Skin of body (tissue), 2 donors: Measurements from ENCODE around the gene SPATA31C2. TPM values are rescaled to one million over a fixed set of nuclear protein-coding genes. Genes with fewer than 3 reads are reported as not detected.
"Not testable (repeated sequence)": the region's sequence is repeated elsewhere in the genome, so short reads cannot be mapped to it uniquely, and the experiment has no call there.

Source experiments
- DNase-seq: peaks from one replicate; lab custom pipeline; 2025; lab: John Stamatoyannopoulos, UW
- total RNA-seq: library from RNA; depleted of rRNA; stranded (reverse); fragments of >200 nt; gene quantifications from one replicate; pipeline ENCODE4 v1.2.3, GENCODE V29; 2014

Gene SPATA31C2
- total RNA-seq, 1 donor from 2014 or later, result not detected

DNA sequence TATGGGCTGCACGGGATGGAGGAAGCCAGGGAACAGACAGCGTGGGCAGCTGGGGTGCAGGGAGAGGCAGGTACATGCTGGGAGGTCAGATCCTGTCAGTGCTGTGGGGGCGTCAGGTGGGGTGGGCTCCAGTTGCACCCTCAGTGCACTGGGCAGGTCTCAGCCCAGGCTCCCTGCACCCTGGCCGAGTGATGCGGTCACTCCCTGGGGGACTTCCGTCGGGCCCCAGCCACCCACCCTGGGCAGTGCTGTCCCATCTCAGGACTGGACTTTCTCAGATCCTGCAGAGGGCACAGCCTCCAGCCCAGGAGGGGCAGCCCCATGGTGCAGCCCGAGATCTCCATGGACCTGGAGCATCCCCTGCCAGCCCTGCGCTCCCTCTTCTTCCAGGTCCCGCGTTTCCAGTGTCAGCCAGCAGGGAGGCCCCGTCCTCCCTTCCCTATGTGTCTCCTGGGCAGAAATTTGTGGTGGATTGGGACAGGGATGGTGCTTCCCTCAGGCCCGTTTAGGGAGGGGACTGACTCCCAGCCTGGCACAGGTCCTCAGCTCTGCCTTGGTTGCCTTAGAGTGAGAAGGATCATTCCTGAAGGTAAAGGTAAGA, 10.5 kb downstream of the SPATA31C2 start:
- DNase-seq, result not testable (repeated sequence)

DNA sequence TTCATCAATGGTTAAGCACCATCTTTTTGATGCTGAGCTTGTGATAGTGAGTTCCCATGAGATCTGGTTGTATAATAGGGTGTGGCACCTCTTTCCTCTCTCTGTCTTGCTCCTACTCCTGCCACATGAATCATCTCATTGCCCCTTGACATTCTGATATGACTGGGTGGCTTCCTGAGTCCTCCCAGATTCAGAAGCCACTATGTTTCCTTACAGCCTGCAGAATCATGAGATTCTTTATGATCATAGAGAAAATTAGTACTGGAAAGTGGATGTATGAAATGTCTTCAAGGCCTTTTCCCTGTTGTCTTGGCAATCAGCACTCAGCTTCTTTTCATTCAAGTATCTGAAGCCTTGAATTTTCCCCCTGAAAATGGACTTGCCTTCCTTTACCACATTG, 14.9 kb downstream of the SPATA31C2 start:
- DNase-seq, result not testable (repeated sequence)

DNA sequence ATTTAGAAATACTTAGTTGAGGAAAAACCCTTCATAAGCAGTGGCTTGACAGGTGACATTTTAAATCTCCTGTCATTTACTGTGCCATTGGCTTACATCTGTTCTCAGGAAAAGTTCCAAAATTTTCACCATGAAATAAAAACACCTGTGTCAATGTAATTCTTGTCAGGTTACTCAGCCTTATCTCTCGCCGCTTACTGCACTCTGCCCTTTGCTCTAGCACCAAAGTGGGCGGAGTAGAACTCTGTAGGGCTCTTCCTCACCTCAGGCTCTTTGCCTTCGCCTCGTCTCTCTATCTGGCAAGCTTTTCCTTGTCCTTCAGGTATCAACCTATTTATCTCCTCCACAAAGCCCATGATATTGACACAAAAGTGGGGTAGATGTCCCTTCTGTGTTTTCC, 20.2 kb downstream of the SPATA31C2 start:
- not testable (repeated sequence) for DNase-seq

- DNase-seq, result not testable (repeated sequence)
These were observed 23.2 kb downstream of the SPATA31C2 start for GRCh38 chr9:88114968-88115612.

DNA sequence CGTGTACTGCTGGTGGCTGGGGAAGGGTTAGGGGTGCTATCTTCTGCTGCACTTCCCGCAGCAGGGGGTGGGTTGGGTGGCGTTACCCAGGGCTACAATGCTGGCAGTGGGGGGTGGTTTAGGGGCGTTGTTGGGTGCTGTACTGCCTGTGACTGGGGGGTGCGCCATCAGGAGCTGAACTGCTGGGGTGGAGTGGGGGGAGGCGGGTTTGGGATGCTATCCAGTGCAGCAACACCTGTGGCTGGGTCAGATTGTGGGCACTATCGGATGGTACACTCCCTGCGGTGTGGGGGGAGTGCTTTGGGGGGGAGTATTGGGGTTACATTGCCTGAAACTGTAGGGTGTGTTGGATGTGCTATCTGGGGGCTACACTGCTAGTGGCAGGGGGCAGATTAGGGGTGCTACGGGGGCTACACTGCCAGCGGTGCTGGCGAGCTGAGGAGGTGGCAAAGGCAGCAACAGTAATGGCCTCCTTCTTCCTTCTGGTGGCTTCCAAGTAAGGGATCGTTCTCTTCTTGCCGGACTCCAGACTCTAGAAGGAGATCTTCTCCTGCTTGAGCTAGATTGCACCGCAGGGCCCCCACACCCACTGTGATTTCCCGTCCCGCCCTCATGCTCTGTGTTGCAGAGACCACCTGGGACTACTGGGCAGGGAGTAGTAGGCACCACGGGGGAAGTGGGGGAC, 23.9 kb downstream of the SPATA31C2 start:
- DNase-seq, result not testable (repeated sequence)

DNA sequence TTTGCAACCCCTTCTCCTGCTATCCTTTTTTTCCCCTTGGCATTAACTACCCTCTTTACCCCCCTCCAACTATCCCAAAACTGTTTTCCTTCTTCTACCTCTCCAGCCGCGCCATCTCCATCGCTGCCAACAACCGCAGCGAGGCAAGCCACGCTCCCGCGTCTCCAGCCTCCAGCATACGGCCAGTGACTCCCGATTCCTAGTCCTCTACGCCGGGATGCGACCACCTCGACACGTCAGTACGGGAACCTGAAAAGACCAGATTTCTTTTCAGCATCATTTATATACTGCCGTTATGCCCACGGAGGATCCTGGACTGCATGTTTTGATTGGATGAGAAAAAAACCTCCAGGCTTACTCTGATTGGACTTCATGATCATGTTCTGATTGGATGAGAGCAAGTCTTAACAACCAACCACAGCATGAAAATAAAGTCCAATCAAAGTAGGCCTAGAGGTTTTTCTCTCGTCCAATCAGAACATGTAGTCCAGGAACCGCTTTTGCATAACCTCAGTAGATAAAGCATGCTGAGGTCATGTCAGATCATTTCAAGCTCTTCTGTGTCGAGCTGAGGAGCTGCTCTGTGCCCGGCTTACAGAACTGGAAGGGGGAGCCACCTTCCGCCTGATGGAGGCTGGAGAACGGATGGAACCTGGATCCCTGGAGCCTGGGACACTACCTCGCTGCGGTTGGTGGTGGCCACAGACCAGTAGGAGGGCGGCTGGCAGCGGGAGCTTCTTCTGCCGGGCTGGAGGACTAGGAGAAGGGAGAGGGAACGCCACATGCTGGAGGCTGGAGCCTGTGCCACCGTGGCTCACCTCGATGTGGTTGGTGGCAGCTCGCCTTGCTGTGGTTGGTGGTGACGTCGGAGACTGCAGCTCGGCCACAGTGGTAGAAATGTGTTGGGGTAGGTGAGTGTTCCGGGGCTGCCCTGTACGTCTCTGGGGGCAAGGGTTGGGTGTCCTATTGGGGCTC, 24.8 kb downstream of the SPATA31C2 start:
- DNase-seq, result not testable (repeated sequence)

DNA sequence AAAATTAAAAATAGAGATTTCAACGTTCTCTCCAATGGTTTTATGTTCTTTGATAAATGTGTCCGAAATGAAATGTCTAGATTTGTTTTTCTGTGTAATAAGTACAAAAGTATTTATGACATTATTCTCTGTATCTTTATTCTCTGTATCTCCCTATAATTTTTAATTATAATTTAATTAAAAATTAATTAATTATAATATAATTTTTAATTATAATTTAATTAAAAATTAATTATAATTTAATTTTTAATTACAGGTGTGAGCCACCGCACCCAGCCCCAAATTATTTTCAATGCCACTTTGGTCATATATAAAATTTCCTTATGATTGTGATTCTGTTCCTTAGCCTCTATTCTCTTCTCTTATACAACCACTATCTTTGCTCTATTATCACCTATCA, 28.2 kb downstream of the SPATA31C2 start:
- no peak for DNase-seq

- no peak for DNase-seq
These were observed 29.5 kb downstream of the SPATA31C2 start for GRCh38 chr9:88108779-88109178.

DNA sequence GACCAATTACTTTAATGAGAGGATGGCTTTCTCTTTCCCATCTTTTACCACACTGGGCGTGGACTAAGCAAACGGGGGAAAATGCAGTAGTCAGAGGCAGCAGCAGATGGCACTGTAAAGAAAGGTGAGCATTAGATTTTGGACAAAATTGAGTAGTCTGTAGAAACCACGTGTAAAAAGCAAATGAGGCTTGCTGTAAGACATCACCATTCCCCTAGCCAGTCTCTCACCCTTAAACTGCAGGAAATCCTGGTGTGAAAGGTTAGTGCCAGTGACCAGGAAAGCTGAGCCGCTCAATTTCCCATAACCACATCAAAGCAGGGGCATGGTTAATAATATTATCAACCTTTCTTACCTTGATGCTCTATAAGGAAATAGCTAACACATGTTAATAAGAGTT, 31.8 kb downstream of the SPATA31C2 start:
- no peak for DNase-seq

DNA sequence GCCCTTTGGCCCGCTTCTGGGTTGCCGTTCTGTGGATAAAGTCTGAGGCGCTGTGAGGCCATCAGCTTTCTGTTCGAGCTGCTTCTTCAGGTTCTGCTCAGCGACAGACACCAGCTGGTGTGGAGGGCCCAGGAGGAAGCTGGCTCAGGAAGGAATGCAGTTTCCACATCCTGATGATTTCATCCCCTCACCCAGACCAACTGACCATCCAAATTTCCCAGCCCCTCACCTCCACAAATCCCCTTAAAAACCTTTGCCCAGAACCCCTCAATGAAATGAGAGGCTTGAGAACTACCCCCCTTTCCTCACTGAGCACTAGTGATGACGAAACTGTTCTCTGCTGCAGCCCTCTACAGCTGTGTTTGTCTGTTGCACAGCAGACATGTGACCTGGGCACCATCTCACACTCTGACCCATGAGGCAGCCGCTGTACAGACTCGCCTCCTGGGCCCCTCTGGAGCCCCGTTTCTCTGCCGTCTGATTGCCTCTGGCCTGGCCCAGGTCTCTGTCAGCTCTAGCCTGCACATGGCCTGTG, 45.4 kb downstream of the SPATA31C2 start:
- DNase-seq, result no peak

GRCh38 chr9:88090151-88090581, 48.1 kb downstream of the SPATA31C2 start:
- no peak for DNase-seq

GRCh38 chr9:88087906-88088305, 50.4 kb downstream of the SPATA31C2 start:
- DNase-seq, result no peak

DNA sequence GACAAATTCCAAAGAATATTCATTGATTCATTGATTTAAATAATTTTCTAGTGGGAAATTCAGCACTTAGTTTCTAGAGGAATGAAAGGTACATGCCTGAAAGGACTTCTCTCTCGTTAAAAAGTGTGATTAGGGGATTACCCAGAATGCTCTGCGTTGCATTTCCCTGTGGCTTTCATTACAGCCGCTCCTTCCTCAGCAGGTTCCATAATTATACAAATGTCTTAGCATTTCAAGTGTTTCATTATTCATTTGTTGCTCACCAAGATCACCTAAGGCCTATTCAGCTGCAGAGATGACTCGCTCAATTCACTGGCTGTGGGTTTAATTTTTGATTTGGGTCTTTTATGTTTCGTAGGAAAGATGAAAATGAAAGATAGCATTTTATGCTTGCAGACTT, 52.8 kb downstream of the SPATA31C2 start:
- DNase-seq, result no peak

- no peak for DNase-seq
These were observed 53.7 kb downstream of the SPATA31C2 start for GRCh38 chr9:88084357-88085183.

Other genes starting within 250 kb of the SPATA31C2 start
- gene SPATA31C1, start 220.5 kb downstream of the SPATA31C2 start, total RNA-seq, result not detected
- gene CDK20, start 163.9 kb downstream of the SPATA31C2 start, total RNA-seq, result 4.2 TPM
- 84.7 TPM for gene SPIN1, start 250.0 kb upstream of the SPATA31C2 start, total RNA-seq